ENCODE data around the gene TPM2.
"Not testable (repeated sequence)": the region's sequence is repeated elsewhere in the genome, so short reads cannot be mapped to it uniquely, and the experiment has no call there.

TPM2 gene

GRCh38 chr9:35639631-35640030 lies 50.1 kb downstream of the TPM2 start:
- H3K27ac ChIP-seq: no peak overlapping the region
- no peak for TF ChIP-seq CTCF (conservative IDR thresholded peaks at IDR 0.05)
- TF ChIP-seq ZFX (IDR thresholded peaks at IDR 0.05): no peak

- not testable (repeated sequence) for H3K27ac ChIP-seq
Observed at GRCh38 chr9:35639225-35639624, 50.5 kb downstream of the TPM2 start.

- not testable (repeated sequence) for H3K27ac ChIP-seq
Observed at GRCh38 chr9:35638751-35639150, 51.0 kb downstream of the TPM2 start.

GRCh38 chr9:35637427-35637955 lies 52.2 kb downstream of the TPM2 start:
- H3K27ac ChIP-seq: not testable (repeated sequence)

- H3K27ac ChIP-seq: not testable (repeated sequence)
Observed at GRCh38 chr9:35636877-35637246, 52.9 kb downstream of the TPM2 start.

GRCh38 chr9:35636135-35636876 lies 53.4 kb downstream of the TPM2 start:
- TF ChIP-seq ZFX (IDR thresholded peaks at IDR 0.05): no peak
- TF ChIP-seq CTCF (conservative IDR thresholded peaks at IDR 0.05): no peak
- no peak overlapping the region for H3K27ac ChIP-seq

- H3K27ac ChIP-seq: no peak overlapping the region
- no peak for TF ChIP-seq CTCF (conservative IDR thresholded peaks at IDR 0.05)
- no peak for TF ChIP-seq ZFX (IDR thresholded peaks at IDR 0.05)
Observed at GRCh38 chr9:35635730-35636129, 54.0 kb downstream of the TPM2 start.

Measured in C4-2B (cell line).